Mucosa of descending colon (tissue), 3 donors: ENCODE measurements around the gene SUOX. TPM values are rescaled to one million over a fixed set of nuclear protein-coding genes. Genes with fewer than 3 reads are reported as not detected.
"Not testable (repeated sequence)": the region's sequence is repeated elsewhere in the genome, so short reads cannot be mapped to it uniquely, and the experiment has no call there.

ENCODE experiments used
- ATAC-seq: fragments of 200-7000 bp; cut with Tn5 transposase; one replicate; pipeline ENCODE4 v1.9.1; 2020; ENCODE audit warnings: mild to moderate bottlenecking, moderate library complexity
- DNase-seq, 3 donors: peaks; one replicate each; pipeline ENCODE4 v3.0.0-alpha.2; 2020
- H3K36me3 ChIP-seq: fragments of 200-600 bp; one replicate; pipeline ENCODE4 v1.8.0; 2021; ENCODE audit warnings: low read depth, mild to moderate bottlenecking
- H3K4me1 ChIP-seq: fragments of 200-600 bp; one replicate; pipeline ENCODE4 v1.8.0; 2021; ENCODE audit warnings: low read depth, mild to moderate bottlenecking
- H3K4me3 ChIP-seq: fragments of 200-600 bp; one replicate; pipeline ENCODE4 v1.8.0; 2021; ENCODE audit warnings: mild to moderate bottlenecking
- H3K9me3 ChIP-seq: fragments of 200-600 bp; one replicate; pipeline ENCODE4 v1.8.0; 2021; ENCODE audit warnings: mild to moderate bottlenecking
- intact Hi-C, 2 donors: fragments of 100-400 bp; cut with DNase I in 1 of 2; cut with micrococcal nuclease in 1 of 2; formaldehyde crosslinking; loops; one replicate each; pipeline versions ENCODE4 v1.11.0 to v1.11.1; 2022; cut with DNase I, micrococcal nuclease
- total RNA-seq, 3 donors: library from RNA; stranded (reverse); fragmentation: NEBNext Ultra II Directional in 2 of 3; extraction: Animal tissue kit (Norgen Biotek cat#: 25700) in 2 of 3; gene quantifications; one replicate each; pipeline versions ENCODE4 v1.2.1 to v1.2.4, GENCODE V29; 2021 to 2023
- TF ChIP-seq, protein P1 (sequence below): fragments of 200-600 bp; IDR thresholded peaks from one replicate; pipeline ENCODE4 v1.8.0; 2022; ENCODE audit warnings: antibody characterized with exemption, mild to moderate bottlenecking
- donor health status: DM: no; HTN: no; CAD: no; lungs with moderate emphysema.
- donor health status: DM: no; HTN: no; CAD: no.
- donor health status: DM: no; HTN: yes; CAD: no.

The SUOX gene
- total RNA-seq, 3 donors from 2014 or later = 29.2 to 32.0 (median 30.4) TPM

DNA sequence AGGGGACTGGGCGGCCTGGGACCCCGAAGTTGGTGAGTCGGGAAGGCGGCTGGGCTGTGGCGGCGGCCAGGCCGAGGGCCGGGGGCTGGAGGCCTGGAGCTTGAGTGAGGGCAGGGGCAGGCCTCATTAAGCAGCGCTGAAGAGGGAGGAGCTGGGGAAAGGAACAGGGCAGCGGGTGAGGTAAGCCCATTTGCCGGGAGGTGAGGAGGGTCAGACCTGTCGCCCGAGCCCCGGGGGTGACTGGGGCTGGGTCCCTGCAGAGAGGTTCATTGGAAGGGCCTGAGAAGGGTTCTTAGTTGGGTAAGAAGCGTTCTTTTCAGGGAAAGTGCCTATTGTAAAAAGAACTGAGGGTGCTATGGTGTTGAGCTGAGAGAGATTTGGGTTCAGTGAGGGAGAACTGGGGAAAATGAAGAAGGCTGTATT is 22.8 kb upstream of the SUOX start:
- ATAC-seq (peak; percentile 58), DNase-seq (peak in 1 of 3 donors; percentile 60)
- Histone ChIP-seq H3K4me1 (peaks cover 35% of the 10 kb centered on the region), H3K4me3 (peak overlapping the region; percentile 94), H3K9me3 (no peaks in the 10 kb centered on the region), H3K36me3 (peaks cover 7% of the 10 kb centered on the region)
- TF ChIP-seq, protein P1, sequence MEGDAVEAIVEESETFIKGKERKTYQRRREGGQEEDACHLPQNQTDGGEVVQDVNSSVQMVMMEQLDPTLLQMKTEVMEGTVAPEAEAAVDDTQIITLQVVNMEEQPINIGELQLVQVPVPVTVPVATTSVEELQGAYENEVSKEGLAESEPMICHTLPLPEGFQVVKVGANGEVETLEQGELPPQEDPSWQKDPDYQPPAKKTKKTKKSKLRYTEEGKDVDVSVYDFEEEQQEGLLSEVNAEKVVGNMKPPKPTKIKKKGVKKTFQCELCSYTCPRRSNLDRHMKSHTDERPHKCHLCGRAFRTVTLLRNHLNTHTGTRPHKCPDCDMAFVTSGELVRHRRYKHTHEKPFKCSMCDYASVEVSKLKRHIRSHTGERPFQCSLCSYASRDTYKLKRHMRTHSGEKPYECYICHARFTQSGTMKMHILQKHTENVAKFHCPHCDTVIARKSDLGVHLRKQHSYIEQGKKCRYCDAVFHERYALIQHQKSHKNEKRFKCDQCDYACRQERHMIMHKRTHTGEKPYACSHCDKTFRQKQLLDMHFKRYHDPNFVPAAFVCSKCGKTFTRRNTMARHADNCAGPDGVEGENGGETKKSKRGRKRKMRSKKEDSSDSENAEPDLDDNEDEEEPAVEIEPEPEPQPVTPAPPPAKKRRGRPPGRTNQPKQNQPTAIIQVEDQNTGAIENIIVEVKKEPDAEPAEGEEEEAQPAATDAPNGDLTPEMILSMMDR = no peak
- intact Hi-C loops = no loop called here

DNA sequence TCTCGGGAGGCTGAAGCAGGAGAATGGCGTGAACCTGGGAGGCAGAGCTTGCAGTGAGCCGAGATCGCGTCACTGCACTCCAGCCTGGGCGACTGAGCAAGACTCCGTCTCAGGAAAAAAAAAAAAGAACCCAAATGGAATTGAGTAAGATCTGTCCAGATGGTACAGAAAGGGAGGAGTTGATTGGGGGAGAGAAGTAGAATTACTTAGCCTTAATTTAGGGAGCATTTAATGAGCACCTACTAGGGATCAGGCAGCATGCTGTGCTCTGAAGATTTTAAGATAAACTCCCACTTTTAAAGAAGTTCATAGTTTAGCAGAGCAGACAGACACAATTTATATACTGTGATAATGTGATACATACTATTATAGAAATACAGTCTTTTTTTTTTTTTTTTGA is 18.7 kb upstream of the SUOX start:
- TF ChIP-seq, protein P1 = no peak
- peaks cover 31% of the 10 kb centered on the region for H3K4me1 ChIP-seq
- no peak for ATAC-seq
- no peaks in the 10 kb centered on the region for H3K9me3 ChIP-seq
- intact Hi-C loops = no loop called here
- H3K36me3 ChIP-seq = peaks cover 6% of the 10 kb centered on the region
- H3K4me3 ChIP-seq = no peak overlapping the region
- no peak for DNase-seq

DNA sequence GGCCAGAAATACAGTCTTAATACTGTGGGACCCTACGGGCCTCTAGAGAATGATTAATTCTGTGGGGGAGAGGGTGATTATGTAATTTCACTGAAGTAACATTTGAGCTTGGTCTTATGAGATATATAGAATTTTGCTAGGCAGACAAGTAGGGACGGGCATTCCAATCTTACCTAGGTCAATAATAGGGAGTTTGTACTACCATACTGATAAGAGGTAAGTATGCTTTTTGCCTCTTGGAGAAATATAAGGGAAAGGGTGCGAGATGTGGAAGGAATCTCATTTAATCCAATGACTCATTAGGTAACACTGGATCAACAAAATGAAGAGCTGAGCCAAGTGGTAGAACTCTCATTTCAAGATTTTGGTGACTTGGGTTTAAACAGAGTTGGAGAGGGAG is 18.0 kb upstream of the SUOX start:
- TF ChIP-seq, protein P1 = no peak
- no peaks in the 10 kb centered on the region for H3K9me3 ChIP-seq
- H3K4me1 ChIP-seq = peaks cover 31% of the 10 kb centered on the region
- no peak for DNase-seq
- no peak overlapping the region for H3K4me3 ChIP-seq
- ATAC-seq = no peak
- intact Hi-C loops = no loop called here
- H3K36me3 ChIP-seq = no peaks in the 10 kb centered on the region

DNA sequence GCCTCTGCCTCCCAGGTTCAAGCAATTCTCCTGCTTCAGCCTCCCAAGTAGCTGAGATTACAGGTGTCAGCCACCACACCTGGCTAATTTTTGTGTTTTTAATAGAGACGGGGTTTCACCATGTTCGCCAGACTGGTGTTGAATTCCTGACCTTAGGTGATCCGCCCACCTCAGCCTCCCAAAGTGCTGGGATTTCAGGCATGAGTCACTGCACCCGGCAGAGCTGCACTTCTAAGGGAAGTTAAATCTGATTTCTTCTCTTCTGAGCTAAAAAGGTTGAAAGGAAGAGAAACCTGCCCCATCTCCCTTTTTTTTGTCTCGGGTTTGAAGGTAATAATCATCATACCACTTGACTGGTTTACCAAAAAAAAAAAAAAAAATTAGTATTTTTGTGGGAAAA is 15.2 kb upstream of the SUOX start:
- DNase-seq, H3K4me3 ChIP-seq, H3K4me1 ChIP-seq, H3K9me3 ChIP-seq, H3K36me3 ChIP-seq, intact Hi-C loops, ATAC-seq: not testable (repeated sequence)

DNA sequence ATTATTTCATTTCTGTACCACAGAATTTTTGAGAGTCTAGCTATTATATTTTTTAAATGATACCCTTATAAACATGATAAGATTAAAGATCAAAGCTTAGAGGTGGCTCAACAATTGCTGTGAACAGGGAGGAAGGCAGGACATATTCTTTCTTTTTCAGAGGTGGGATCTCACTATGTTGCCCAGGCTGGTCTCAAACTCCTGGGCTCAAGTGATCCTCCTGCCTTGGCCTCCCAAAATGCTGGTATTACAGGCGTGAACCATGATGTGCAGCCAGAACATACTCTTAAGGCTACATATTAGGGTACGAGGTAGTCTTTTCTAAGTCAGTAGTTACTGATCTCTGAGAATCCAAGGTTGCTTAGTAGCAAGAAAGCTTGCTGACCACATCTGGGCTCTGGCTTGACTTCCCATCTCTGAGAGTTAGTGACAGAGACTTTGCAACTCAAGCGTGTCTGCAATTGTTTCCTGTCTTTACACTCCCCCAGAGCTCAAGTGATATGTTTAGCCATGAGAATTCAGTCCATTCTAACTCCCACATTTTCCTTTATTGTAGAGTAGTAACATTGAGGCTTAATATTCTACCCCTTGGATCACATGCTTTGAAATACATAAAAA is 14.6 kb upstream of the SUOX start:
- intact Hi-C loops = no loop called here
- ATAC-seq (no peak), DNase-seq (no peak)
- TF ChIP-seq, protein P1 = no peak
- Histone ChIP-seq H3K9me3 (no peaks in the 10 kb centered on the region), H3K4me1 (peaks cover 4% of the 10 kb centered on the region), H3K4me3 (no peak overlapping the region), H3K36me3 (no peaks in the 10 kb centered on the region)

DNA sequence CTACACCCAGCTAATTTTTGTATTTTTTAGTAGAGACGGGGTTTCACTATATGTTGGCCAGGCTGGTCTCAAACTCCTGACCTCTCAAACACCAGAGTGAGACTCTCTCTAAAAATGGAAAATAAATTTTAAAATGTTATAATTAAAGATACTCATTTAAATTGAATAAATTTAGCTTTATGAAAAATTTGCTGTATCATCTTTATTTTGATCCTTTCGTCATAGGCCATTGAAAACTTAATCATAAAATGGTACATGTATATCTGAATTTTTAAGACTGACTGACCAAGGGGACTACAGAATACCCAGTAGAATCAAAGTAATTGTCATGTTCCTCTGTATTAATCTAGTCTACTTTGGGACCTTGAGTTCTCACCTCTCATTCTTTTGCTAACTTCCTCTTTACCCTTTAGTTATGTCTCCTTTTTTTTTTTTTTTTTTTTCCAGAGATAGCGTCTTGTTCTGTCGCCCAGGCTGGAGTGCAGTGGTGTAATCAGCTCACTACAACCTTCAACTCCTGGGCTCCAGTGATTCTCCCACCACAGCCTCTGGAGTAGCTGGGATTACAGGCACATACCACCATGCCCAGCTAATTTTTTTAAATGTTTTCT is 13.7 kb upstream of the SUOX start:
- TF ChIP-seq, protein P1 = no peak

More for the DNA sequence above, 13.7 kb upstream of the SUOX start:
- H3K4me3 ChIP-seq = no peak overlapping the region
- intact Hi-C loops = no loop called here
- DNase-seq (no peak), ATAC-seq (no peak)
- no peaks in the 10 kb centered on the region for H3K9me3 ChIP-seq
- H3K36me3 ChIP-seq = no peaks in the 10 kb centered on the region
- no peaks in the 10 kb centered on the region for H3K4me1 ChIP-seq
